WTC11 (cell line): ENCODE results near the gene AKT3. TPM values are rescaled to one million over a fixed set of nuclear protein-coding genes. Genes with fewer than 3 reads are reported as not detected.

Experiments
- ATAC-seq: fragments of 200-7000 bp; cut with Tn5 transposase; 2 replicates; pipeline ENCODE4 v1.10.0; 2021; ENCODE audit warnings: mild to moderate bottlenecking, moderate library complexity
- CTCF ChIA-PET: fragments of 300-600 bp; sonication (Branson Sonifier 250); formaldehyde crosslinking; loops from one replicate; lab custom pipeline; 2021; ENCODE audit warnings: antibody characterized with exemption; lab: Charles Lee
- POLR2A ChIA-PET: fragments of 350-600 bp; sonication (Branson Sonifier 250); formaldehyde crosslinking; loops from one replicate; lab custom pipeline; 2021; ENCODE audit warnings: antibody characterized with exemption; lab: Charles Lee
- DNase-seq: peaks from one replicate; pipeline ENCODE4 v3.0.0; 2021; ENCODE audit warnings: low spot score
- H3K27ac Mint-ChIP-seq: 2 replicates; pipeline ENCODE4 v1.8.0; 2021; ENCODE audit warnings: mixed read lengths
- H3K27me3 Mint-ChIP-seq: 2 replicates; pipeline ENCODE4 v1.8.0; 2021; ENCODE audit warnings: low read depth, mild to moderate bottlenecking, moderate library complexity, mixed read lengths
- H3K36me3 Mint-ChIP-seq: 2 replicates; pipeline ENCODE4 v1.8.0; 2021; ENCODE audit warnings: mixed read lengths
- H3K4me1 Mint-ChIP-seq: 2 replicates; pipeline ENCODE4 v1.8.0; 2022; ENCODE audit warnings: mixed read lengths
- H3K4me3 Mint-ChIP-seq: 2 replicates; pipeline ENCODE4 v1.8.0; 2021; ENCODE audit warnings: mild to moderate bottlenecking, moderate library complexity, mixed read lengths
- H3K9me3 Mint-ChIP-seq: 2 replicates; pipeline ENCODE4 v1.8.0; 2021; ENCODE audit warnings: mixed read lengths
- E2F1 ChIP-seq: sonication (generic); formaldehyde crosslinking; IDR thresholded peaks from 2 replicates; pipeline ENCODE4 v1.8.0; 2022; ENCODE audit warnings: mild to moderate bottlenecking, missing genetic modification reagents
- FOXJ3 ChIP-seq: sonication (generic); formaldehyde crosslinking; IDR thresholded peaks from 2 replicates; pipeline ENCODE4 v1.9.0; 2021; ENCODE audit warnings: missing genetic modification reagents, mild to moderate bottlenecking, borderline replicate concordance
- FOXP4 ChIP-seq: sonication (generic); formaldehyde crosslinking; IDR thresholded peaks from 2 replicates; pipeline ENCODE4 v1.8.0; 2022; ENCODE audit warnings: mild to moderate bottlenecking, missing genetic modification reagents
- IRF2 ChIP-seq: sonication (generic); formaldehyde crosslinking; IDR thresholded peaks from 2 replicates; pipeline ENCODE4 v1.8.0; 2022; ENCODE audit warnings: low read depth, missing genetic modification reagents, borderline replicate concordance
- MAX ChIP-seq: sonication (generic); formaldehyde crosslinking; IDR thresholded peaks from 2 replicates; pipeline ENCODE4 v1.8.0; 2022; ENCODE audit warnings: mild to moderate bottlenecking, missing genetic modification reagents
- MLX ChIP-seq: sonication (generic); formaldehyde crosslinking; IDR thresholded peaks from 2 replicates; pipeline ENCODE4 v1.8.1; 2023; ENCODE audit warnings: mild to moderate bottlenecking, missing genetic modification reagents, moderate library complexity
- NR2C2 ChIP-seq: sonication (generic); formaldehyde crosslinking; IDR thresholded peaks from 2 replicates; pipeline ENCODE4 v1.8.0; 2022; ENCODE audit warnings: mild to moderate bottlenecking, missing genetic modification reagents
- NR3C1 ChIP-seq: sonication (generic); formaldehyde crosslinking; conservative IDR thresholded peaks from 2 replicates; pipeline ENCODE4 v1.8.1; 2023; ENCODE audit warnings: low read depth, mild to moderate bottlenecking, missing genetic modification reagents
- TEAD1 ChIP-seq: sonication (generic); formaldehyde crosslinking; IDR thresholded peaks from 2 replicates; pipeline ENCODE4 v1.8.0; 2022; ENCODE audit warnings: mild to moderate bottlenecking, missing genetic modification reagents
- TEAD4 ChIP-seq: sonication (generic); formaldehyde crosslinking; IDR thresholded peaks from 2 replicates; pipeline ENCODE4 v1.8.0; 2022; ENCODE audit warnings: mild to moderate bottlenecking, missing genetic modification reagents
- USF1 ChIP-seq: sonication (generic); formaldehyde crosslinking; IDR thresholded peaks from 2 replicates; pipeline ENCODE4 v1.8.0; 2022; ENCODE audit warnings: mild to moderate bottlenecking, missing genetic modification reagents
- ZNF121 ChIP-seq: sonication (generic); formaldehyde crosslinking; IDR thresholded peaks from 2 replicates; pipeline ENCODE4 v1.8.0; 2023; ENCODE audit warnings: missing genetic modification reagents
- ZNF263 ChIP-seq: sonication (generic); formaldehyde crosslinking; IDR thresholded peaks from 2 replicates; pipeline ENCODE4 v1.8.1; 2022; ENCODE audit warnings: low read depth, mild to moderate bottlenecking, moderate library complexity, missing genetic modification reagents
- ZNF317 ChIP-seq: sonication (generic); formaldehyde crosslinking; IDR thresholded peaks from 2 replicates; pipeline ENCODE4 v1.8.1; 2023; ENCODE audit warnings: low read depth, mild to moderate bottlenecking, moderate library complexity, missing genetic modification reagents, borderline replicate concordance
- total RNA-seq: library from RNA; stranded (reverse); gene quantifications from 3 replicates; pipeline ENCODE4 v1.2.3, GENCODE V29; 2021
- TF ChIP-seq, protein P1 (sequence below): sonication (generic); formaldehyde crosslinking; IDR thresholded peaks from 2 replicates; pipeline ENCODE4 v1.8.1; 2022; ENCODE audit warnings: mild to moderate bottlenecking, moderate library complexity, missing genetic modification reagents
- TF ChIP-seq, protein P2 (sequence below): fragments of 250-450 bp; sonication (Bioruptor Pico); IDR thresholded peaks from 2 replicates; pipeline ENCODE4 v1.9.0; 2021; ENCODE audit warnings: mild to moderate bottlenecking

The AKT3 gene
- total RNA-seq, 1 experiment from 2014 or later: 38.5 TPM

GRCh38 chr1:243546457-243546856, 303.6 kb downstream of the AKT3 start:
- DNase-seq (no peak), ATAC-seq (no peak)
- H3K27me3 Mint-ChIP-seq: no peaks in the 10 kb centered on the region
- POLR2A ChIA-PET: interaction anchor here (0.6 kb wide), 1 partner anchor 425 kb away, joined by 3 read pairs; no protein-coding TSS in a partner anchor
- H3K4me3 Mint-ChIP-seq: no peak overlapping the region
- peaks cover 18% of the 10 kb centered on the region for H3K4me1 Mint-ChIP-seq
- CTCF ChIA-PET: no interaction called here
- no peak for TF ChIP-seq E2F1 (CRISPR knock-in tag)
- no peak for TF ChIP-seq USF1
- no peak for TF ChIP-seq TEAD4
- no peak for TF ChIP-seq ZNF263
- TF ChIP-seq NR2C2: no peak
- no peak for TF ChIP-seq FOXP4
- TF ChIP-seq NR3C1 (CRISPR knock-in tag): no peak
- no peak for TF ChIP-seq TEAD1 (CRISPR knock-in tag)
- H3K36me3 Mint-ChIP-seq: no peaks in the 10 kb centered on the region
- H3K27ac Mint-ChIP-seq: no peak overlapping the region
- no peaks in the 10 kb centered on the region for H3K9me3 Mint-ChIP-seq

DNA sequence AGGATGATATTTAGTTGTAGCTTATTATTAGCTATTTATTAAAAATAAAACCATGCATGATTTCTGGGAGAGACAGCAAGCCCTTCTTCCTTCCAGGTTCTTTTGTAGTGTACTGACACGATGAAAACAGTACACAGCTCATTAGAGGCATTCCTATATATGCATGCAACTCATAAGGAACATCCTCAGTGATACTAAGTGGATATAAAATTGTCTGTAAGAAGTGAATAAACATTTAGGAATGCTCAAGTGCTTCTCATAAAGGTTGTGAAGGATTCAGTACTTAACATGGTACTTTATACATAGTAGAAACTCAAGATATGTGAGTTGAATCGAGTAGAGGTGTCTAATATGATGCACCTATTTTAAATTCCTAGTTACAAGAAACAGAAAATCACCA, 306.5 kb downstream of the AKT3 start:
- Mint-ChIP-seq H3K27me3 (no peaks in the 10 kb centered on the region), H3K4me1 (peaks cover 7% of the 10 kb centered on the region), H3K4me3 (no peak overlapping the region), H3K36me3 (no peaks in the 10 kb centered on the region), H3K9me3 (no peaks in the 10 kb centered on the region), H3K27ac (no peak overlapping the region)
- DNase-seq (no peak), ATAC-seq (no peak)
- POLR2A ChIA-PET: no interaction called here
- CTCF ChIA-PET: interaction anchor here (0.7 to 1.0 kb wide), 2 partner anchors 16 to 61 kb away, joined by 3 read pairs; no protein-coding TSS in a partner anchor
- TF ChIP-seq ZNF121 (no peak), E2F1 (CRISPR knock-in tag) (no peak), FOXJ3 (CRISPR knock-in tag) (no peak), MLX (CRISPR knock-in tag) (no peak), ZNF317 (CRISPR knock-in tag) (no peak), IRF2 (CRISPR knock-in tag) (no peak), MAX (no peak), NR3C1 (CRISPR knock-in tag) (no peak), ZNF263 (no peak)
- TF ChIP-seq, protein P1, sequence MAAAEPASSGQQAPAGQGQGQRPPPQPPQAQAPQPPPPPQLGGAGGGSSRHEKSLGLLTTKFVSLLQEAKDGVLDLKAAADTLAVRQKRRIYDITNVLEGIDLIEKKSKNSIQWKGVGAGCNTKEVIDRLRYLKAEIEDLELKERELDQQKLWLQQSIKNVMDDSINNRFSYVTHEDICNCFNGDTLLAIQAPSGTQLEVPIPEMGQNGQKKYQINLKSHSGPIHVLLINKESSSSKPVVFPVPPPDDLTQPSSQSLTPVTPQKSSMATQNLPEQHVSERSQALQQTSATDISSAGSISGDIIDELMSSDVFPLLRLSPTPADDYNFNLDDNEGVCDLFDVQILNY: no peak
- TF ChIP-seq, protein P2, sequence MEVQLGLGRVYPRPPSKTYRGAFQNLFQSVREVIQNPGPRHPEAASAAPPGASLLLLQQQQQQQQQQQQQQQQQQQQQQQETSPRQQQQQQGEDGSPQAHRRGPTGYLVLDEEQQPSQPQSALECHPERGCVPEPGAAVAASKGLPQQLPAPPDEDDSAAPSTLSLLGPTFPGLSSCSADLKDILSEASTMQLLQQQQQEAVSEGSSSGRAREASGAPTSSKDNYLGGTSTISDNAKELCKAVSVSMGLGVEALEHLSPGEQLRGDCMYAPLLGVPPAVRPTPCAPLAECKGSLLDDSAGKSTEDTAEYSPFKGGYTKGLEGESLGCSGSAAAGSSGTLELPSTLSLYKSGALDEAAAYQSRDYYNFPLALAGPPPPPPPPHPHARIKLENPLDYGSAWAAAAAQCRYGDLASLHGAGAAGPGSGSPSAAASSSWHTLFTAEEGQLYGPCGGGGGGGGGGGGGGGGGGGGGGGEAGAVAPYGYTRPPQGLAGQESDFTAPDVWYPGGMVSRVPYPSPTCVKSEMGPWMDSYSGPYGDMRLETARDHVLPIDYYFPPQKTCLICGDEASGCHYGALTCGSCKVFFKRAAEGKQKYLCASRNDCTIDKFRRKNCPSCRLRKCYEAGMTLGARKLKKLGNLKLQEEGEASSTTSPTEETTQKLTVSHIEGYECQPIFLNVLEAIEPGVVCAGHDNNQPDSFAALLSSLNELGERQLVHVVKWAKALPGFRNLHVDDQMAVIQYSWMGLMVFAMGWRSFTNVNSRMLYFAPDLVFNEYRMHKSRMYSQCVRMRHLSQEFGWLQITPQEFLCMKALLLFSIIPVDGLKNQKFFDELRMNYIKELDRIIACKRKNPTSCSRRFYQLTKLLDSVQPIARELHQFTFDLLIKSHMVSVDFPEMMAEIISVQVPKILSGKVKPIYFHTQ (CRISPR knock-in tag): no peak
